Neural cell (in vitro differentiated cells): ENCODE measurements around the gene UIMC1. TPM values are rescaled to one million over a fixed set of nuclear protein-coding genes. Genes with fewer than 3 reads are reported as not detected.
A peak's percentile ranks its signal among the peaks of the same experiment; 100 is the strongest.

Experiments
- H2AFZ ChIP-seq: fragments of 200-600, 300-800 bp; sonication (generic), shearing (Covaris generic); 2 replicates; pipeline ENCODE4 v1.6.0; 2014; ENCODE audit warnings: low read depth, mild to moderate bottlenecking, antibody characterized with exemption, low read length, moderate library complexity
- H3F3A ChIP-seq: fragments of 200-600 bp; shearing (Covaris generic); 2 replicates; pipeline ENCODE4 v1.6.1; 2016; ENCODE audit warnings: mild to moderate bottlenecking, moderate library complexity, mixed read lengths, antibody characterized with exemption, low read length; ENCODE audit not compliant: insufficient read depth, poor library complexity, severe bottlenecking
- H3K27ac ChIP-seq: fragments of 200-600, 300-800 bp; sonication (generic), shearing (Covaris generic); 2 replicates; pipeline ENCODE4 v1.5.1; 2014; ENCODE audit warnings: mild to moderate bottlenecking, low read length, moderate library complexity
- H3K27me3 ChIP-seq: fragments of 300-800, 200-600 bp; sonication (generic), shearing (Covaris generic); 2 replicates; pipeline ENCODE4 v1.6.0; 2014; ENCODE audit warnings: mild to moderate bottlenecking, low read depth, low read length, moderate library complexity; ENCODE audit not compliant: insufficient read depth
- H3K36me3 ChIP-seq: fragments of 300-800, 200-600 bp; sonication (generic), shearing (Covaris generic); 2 replicates; pipeline ENCODE4 v1.5.1; 2014; ENCODE audit warnings: mild to moderate bottlenecking, antibody characterized with exemption, low read length, moderate library complexity; ENCODE audit not compliant: insufficient read depth
- H3K4me2 ChIP-seq: fragments of 300-800, 200-600 bp; sonication (generic), shearing (Covaris generic); 2 replicates; pipeline ENCODE4 v1.6.0; 2014; ENCODE audit warnings: mild to moderate bottlenecking, low read length
- H3K4me3 ChIP-seq: fragments of 300-800, 200-600 bp; sonication (generic), shearing (Covaris generic); 2 replicates; pipeline ENCODE4 v1.5.1; 2014; ENCODE audit warnings: mild to moderate bottlenecking, low read length, moderate library complexity
- H3K79me2 ChIP-seq: fragments of 200-600 bp; shearing (Covaris generic); replicated peaks from 2 replicates; pipeline ENCODE4 v1.6.0; 2014; ENCODE audit warnings: mild to moderate bottlenecking, low read length, moderate library complexity; ENCODE audit not compliant: insufficient read depth
- H3K9ac ChIP-seq: fragments of 300-800, 200-600 bp; sonication (generic), shearing (Covaris generic); 2 replicates; pipeline ENCODE4 v1.6.1; 2016; ENCODE audit warnings: mild to moderate bottlenecking, low read length, mixed read lengths
- H3K9me2 ChIP-seq: fragments of 200-600 bp; shearing (Covaris generic); 2 replicates; pipeline ENCODE4 v1.6.1; 2016; ENCODE audit warnings: mild to moderate bottlenecking, low read length, mixed read lengths; ENCODE audit not compliant: insufficient read depth
- H3K9me3 ChIP-seq: fragments of 200-600, 300-800 bp; sonication (generic), shearing (Covaris generic); 2 replicates; pipeline ENCODE4 v1.6.1; 2016; ENCODE audit warnings: mild to moderate bottlenecking, mixed run types, low read length, moderate library complexity, mixed read lengths
- H4K20me1 ChIP-seq: fragments of 200-600 bp; shearing (Covaris generic); 2 replicates; pipeline ENCODE4 v1.6.1; 2016; ENCODE audit warnings: mild to moderate bottlenecking, mixed run types; ENCODE audit not compliant: insufficient read depth
- EP300 ChIP-seq: fragments of 450-650 bp; conservative IDR thresholded peaks from 2 replicates; pipeline ENCODE4 v1.6.1; 2014; ENCODE audit warnings: antibody characterized with exemption, mild to moderate bottlenecking, moderate library complexity; ENCODE audit not compliant: poor library complexity, severe bottlenecking
- EZH2 ChIP-seq: fragments of 200-600, 300-800 bp; shearing (Covaris generic), sonication (generic); IDR thresholded peaks from 2 replicates; pipeline ENCODE4 v1.6.1; 2014; ENCODE audit warnings: antibody characterized with exemption, low read length, borderline replicate concordance, mild to moderate bottlenecking; ENCODE audit not compliant: insufficient read depth, poor library complexity, severe bottlenecking
- MXI1 ChIP-seq: fragments of 450-650 bp; conservative IDR thresholded peaks from 2 replicates; pipeline ENCODE4 v1.6.1; 2014; ENCODE audit warnings: antibody characterized with exemption, mild to moderate bottlenecking; ENCODE audit not compliant: poor library complexity, severe bottlenecking
- POLR2AphosphoS5 ChIP-seq: IDR thresholded peaks from 2 replicates; pipeline ENCODE4 v1.6.1; 2012
- RAD21 ChIP-seq: fragments of 450-650 bp; conservative IDR thresholded peaks from 2 replicates; pipeline ENCODE4 v1.6.1; 2014; ENCODE audit warnings: antibody characterized with exemption, mild to moderate bottlenecking, moderate library complexity
- SMC3 ChIP-seq: fragments of 450-650 bp; conservative IDR thresholded peaks from 2 replicates; pipeline ENCODE4 v1.6.1; 2014; ENCODE audit warnings: antibody characterized with exemption, mild to moderate bottlenecking, moderate library complexity; ENCODE audit not compliant: poor library complexity
- TAF1 ChIP-seq: IDR thresholded peaks from 2 replicates; pipeline ENCODE4 v1.6.1; 2012; ENCODE audit warnings: low read depth
- polyA plus RNA-seq: library from polyadenylated mRNA; depleted of rRNA; stranded (reverse); fragments of >200 nt; gene quantifications from 2 replicates; pipeline ENCODE4 v1.2.3, GENCODE V29; 2014
- TF ChIP-seq, protein P1 (sequence below): IDR thresholded peaks from 2 replicates; pipeline ENCODE4 v1.6.1; 2012; ENCODE audit warnings: borderline replicate concordance
- TF ChIP-seq, protein P2 (sequence below): fragments of 450-650 bp; IDR thresholded peaks from 2 replicates; pipeline ENCODE4 v1.5.1; 2014; ENCODE audit warnings: antibody characterized with exemption, mild to moderate bottlenecking, moderate library complexity; ENCODE audit not compliant: poor library complexity, severe bottlenecking

Gene UIMC1
- polyA plus RNA-seq, 1 donor from 2014 or later: 74.0 TPM

DNA sequence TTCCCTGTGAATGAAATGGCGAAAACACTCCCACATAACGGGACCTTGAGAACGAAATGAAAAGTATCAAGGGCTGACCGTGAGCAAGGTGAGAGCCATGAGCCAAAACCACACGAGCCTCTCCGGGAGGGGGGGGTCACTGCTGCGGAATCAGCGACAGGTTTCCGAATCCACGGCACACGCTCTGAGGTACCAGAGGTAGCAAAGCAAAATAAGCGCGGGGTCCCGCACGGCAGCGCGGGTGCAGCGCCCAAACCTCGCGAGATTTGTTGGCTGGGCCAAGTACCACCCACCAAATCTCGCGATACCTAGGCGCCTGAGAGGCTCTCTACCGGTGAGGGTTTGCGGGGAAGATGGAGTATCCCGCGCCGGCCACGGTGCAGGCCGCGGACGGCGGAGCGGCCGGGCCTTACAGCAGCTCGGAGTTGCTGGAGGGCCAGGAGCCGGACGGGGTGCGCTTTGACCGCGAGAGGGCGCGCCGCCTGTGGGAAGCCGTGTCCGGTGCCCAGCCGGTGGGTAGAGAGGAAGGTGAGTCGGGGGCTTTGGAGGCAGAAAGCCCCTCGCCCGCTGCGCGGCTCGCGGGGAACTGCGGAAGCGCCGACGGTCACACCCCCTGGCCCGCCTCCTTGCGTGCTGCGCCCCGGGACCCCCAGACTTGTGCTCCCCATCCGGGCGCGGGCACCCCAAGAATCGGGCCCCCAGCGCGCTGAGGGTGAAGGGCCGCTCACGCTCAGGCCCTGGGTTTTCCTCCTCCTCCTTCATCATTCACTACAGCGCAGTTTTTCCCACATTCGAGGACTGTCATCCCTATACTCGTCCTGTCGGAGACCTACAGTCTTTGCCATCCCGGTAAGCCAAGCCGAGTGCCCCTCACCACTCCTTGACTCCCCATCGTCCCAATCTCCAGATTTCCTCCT, 16.1 kb upstream of the UIMC1 start, which contains the start of gene ZNF346:
TSS of gene ZNF346 (plus strand) at position 311 of the 917 bp plus-strand sequence. CDS start at position 354, 43 bp downstream.
- Histone ChIP-seq H3F3A (no peaks in the 10 kb centered on the region), H3K9me2 (no peaks in the 10 kb centered on the region), H3K27me3 (no peaks in the 10 kb centered on the region), H3K79me2 (peaks cover 23% of the 10 kb centered on the region), H4K20me1 (no peaks in the 10 kb centered on the region), H3K4me3 (peak within 1 kb of the TSS; percentile 88), H3K9ac (peak within 1 kb of the TSS; percentile 94), H3K36me3 (no peaks in the 10 kb centered on the region), H2AFZ (peak within 1 kb of the TSS; percentile 95), H3K4me2 (peak within 1 kb of the TSS; percentile 77), H3K9me3 (no peaks in the 10 kb centered on the region), H3K27ac (peak within 1 kb of the TSS; percentile 83)
- TF ChIP-seq TAF1 (peak; percentile 87), POLR2AphosphoS5 (peak; percentile 92), EZH2 (no peak), RAD21 (peak; percentile 48), EP300 (peak; percentile 37), SMC3 (peak; percentile 61), MXI1 (peak; percentile 76)
- TF ChIP-seq, protein P1, sequence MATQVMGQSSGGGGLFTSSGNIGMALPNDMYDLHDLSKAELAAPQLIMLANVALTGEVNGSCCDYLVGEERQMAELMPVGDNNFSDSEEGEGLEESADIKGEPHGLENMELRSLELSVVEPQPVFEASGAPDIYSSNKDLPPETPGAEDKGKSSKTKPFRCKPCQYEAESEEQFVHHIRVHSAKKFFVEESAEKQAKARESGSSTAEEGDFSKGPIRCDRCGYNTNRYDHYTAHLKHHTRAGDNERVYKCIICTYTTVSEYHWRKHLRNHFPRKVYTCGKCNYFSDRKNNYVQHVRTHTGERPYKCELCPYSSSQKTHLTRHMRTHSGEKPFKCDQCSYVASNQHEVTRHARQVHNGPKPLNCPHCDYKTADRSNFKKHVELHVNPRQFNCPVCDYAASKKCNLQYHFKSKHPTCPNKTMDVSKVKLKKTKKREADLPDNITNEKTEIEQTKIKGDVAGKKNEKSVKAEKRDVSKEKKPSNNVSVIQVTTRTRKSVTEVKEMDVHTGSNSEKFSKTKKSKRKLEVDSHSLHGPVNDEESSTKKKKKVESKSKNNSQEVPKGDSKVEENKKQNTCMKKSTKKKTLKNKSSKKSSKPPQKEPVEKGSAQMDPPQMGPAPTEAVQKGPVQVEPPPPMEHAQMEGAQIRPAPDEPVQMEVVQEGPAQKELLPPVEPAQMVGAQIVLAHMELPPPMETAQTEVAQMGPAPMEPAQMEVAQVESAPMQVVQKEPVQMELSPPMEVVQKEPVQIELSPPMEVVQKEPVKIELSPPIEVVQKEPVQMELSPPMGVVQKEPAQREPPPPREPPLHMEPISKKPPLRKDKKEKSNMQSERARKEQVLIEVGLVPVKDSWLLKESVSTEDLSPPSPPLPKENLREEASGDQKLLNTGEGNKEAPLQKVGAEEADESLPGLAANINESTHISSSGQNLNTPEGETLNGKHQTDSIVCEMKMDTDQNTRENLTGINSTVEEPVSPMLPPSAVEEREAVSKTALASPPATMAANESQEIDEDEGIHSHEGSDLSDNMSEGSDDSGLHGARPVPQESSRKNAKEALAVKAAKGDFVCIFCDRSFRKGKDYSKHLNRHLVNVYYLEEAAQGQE: peak; percentile 85
- TF ChIP-seq, protein P2, sequence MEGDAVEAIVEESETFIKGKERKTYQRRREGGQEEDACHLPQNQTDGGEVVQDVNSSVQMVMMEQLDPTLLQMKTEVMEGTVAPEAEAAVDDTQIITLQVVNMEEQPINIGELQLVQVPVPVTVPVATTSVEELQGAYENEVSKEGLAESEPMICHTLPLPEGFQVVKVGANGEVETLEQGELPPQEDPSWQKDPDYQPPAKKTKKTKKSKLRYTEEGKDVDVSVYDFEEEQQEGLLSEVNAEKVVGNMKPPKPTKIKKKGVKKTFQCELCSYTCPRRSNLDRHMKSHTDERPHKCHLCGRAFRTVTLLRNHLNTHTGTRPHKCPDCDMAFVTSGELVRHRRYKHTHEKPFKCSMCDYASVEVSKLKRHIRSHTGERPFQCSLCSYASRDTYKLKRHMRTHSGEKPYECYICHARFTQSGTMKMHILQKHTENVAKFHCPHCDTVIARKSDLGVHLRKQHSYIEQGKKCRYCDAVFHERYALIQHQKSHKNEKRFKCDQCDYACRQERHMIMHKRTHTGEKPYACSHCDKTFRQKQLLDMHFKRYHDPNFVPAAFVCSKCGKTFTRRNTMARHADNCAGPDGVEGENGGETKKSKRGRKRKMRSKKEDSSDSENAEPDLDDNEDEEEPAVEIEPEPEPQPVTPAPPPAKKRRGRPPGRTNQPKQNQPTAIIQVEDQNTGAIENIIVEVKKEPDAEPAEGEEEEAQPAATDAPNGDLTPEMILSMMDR: peak; percentile 68

DNA sequence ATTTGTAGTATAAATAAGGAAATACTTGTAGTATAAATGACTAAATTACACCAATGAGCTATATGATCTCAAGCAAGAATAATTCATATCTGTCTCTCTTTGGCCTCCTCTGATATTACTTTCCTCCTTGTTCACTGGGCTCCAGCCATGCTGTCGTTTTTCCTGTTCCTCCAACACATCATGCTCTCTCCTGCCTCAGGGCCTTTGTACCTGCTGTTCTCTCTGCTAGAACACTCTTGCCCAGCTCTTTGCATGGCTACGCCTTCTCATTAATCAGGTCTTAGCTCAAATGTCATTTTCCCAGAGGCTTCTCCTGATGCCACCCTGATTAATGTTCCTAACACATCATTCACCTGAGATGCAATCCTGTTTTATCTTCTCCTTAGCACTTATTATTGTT, 13.5 kb upstream of the UIMC1 start:
- no peaks in the 10 kb centered on the region for H4K20me1 ChIP-seq
- no peaks in the 10 kb centered on the region for H3K9me3 ChIP-seq
- no peaks in the 10 kb centered on the region for H3K36me3 ChIP-seq
- H3F3A ChIP-seq: no peaks in the 10 kb centered on the region
- no peak overlapping the region for H3K4me3 ChIP-seq
- peaks cover 14% of the 10 kb centered on the region for H3K79me2 ChIP-seq
- H3K27me3 ChIP-seq: no peaks in the 10 kb centered on the region
- H3K27ac ChIP-seq: no peak overlapping the region
- no peak overlapping the region for H2AFZ ChIP-seq
- H3K9ac ChIP-seq: no peak overlapping the region
- H3K4me2 ChIP-seq: no peak overlapping the region
- H3K9me2 ChIP-seq: no peaks in the 10 kb centered on the region
- TF ChIP-seq, protein P1: no peak
- TF ChIP-seq, protein P2: no peak
- TF ChIP-seq EP300: no peak
- no peak for TF ChIP-seq EZH2
- TF ChIP-seq MXI1: no peak
- no peak for TF ChIP-seq RAD21
- TF ChIP-seq POLR2AphosphoS5: no peak
- TF ChIP-seq TAF1: no peak
- no peak for TF ChIP-seq SMC3
